Measurements from ENCODE around the gene CDHR1.
A peak's percentile ranks its signal among the peaks of the same experiment; 100 is the strongest.

The CDHR1 gene

GRCh38 chr10:84190621-84191020 lies 3.7 kb upstream of the CDHR1 start:
- Histone ChIP-seq H3K9me3 (ENCODE audit: control insufficient read depth, low read length) (no peaks in the 10 kb centered on the region), H3K4me3 (ENCODE audit: low read length) (no peak overlapping the region), H3K36me3 (ENCODE audit: control insufficient read depth, insufficient read depth, low read length, severe bottlenecking) (no peaks in the 10 kb centered on the region), H3K27me3 (replicated peaks; ENCODE audit: control insufficient read depth, insufficient read depth, low read length) (peaks cover 69% of the 10 kb centered on the region), H3K4me1 (ENCODE audit: control insufficient read depth, insufficient read depth, low read length) (no peaks in the 10 kb centered on the region), H3K9ac (ENCODE audit: low read length) (no peak overlapping the region)
- no peak for DNase-seq (ENCODE audit: low read depth)

GRCh38 chr10:84191106-84191505 lies 3.2 kb upstream of the CDHR1 start:
- Histone ChIP-seq H3K36me3 (ENCODE audit: control insufficient read depth, insufficient read depth, low read length, severe bottlenecking) (no peaks in the 10 kb centered on the region), H3K4me3 (ENCODE audit: low read length) (no peak overlapping the region), H3K9me3 (ENCODE audit: control insufficient read depth, low read length) (no peaks in the 10 kb centered on the region), H3K9ac (ENCODE audit: low read length) (no peak overlapping the region), H3K27me3 (replicated peaks; ENCODE audit: control insufficient read depth, insufficient read depth, low read length) (peaks cover 71% of the 10 kb centered on the region), H3K4me1 (ENCODE audit: control insufficient read depth, insufficient read depth, low read length) (no peaks in the 10 kb centered on the region)
- no peak for DNase-seq (ENCODE audit: low read depth)

- H3K4me3 ChIP-seq (ENCODE audit: low read length) = no peak overlapping the region
- no peaks in the 10 kb centered on the region for H3K4me1 ChIP-seq (ENCODE audit: control insufficient read depth, insufficient read depth, low read length)
- H3K36me3 ChIP-seq (ENCODE audit: control insufficient read depth, insufficient read depth, low read length, severe bottlenecking) = no peaks in the 10 kb centered on the region
- H3K9ac ChIP-seq (ENCODE audit: low read length) = no peak overlapping the region
- no peaks in the 10 kb centered on the region for H3K9me3 ChIP-seq (ENCODE audit: control insufficient read depth, low read length)
- DNase-seq (ENCODE audit: low read depth) = no peak
- peaks cover 80% of the 10 kb centered on the region for H3K27me3 ChIP-seq (replicated peaks; ENCODE audit: control insufficient read depth, insufficient read depth, low read length)
These were observed 1.0 kb upstream of the CDHR1 start for GRCh38 chr10:84193327-84193726.

GRCh38 chr10:84193846-84194423 lies 402 bp upstream of the CDHR1 start:
- DNase-seq (ENCODE audit: low read depth) = no peak
- Histone ChIP-seq H3K9me3 (ENCODE audit: control insufficient read depth, low read length) (no peaks in the 10 kb centered on the region), H3K36me3 (ENCODE audit: control insufficient read depth, insufficient read depth, low read length, severe bottlenecking) (no peaks in the 10 kb centered on the region), H3K4me3 (ENCODE audit: low read length) (peak overlapping the region; percentile 68), H3K4me1 (ENCODE audit: control insufficient read depth, insufficient read depth, low read length) (no peaks in the 10 kb centered on the region), H3K27me3 (replicated peaks; ENCODE audit: control insufficient read depth, insufficient read depth, low read length) (peaks cover 75% of the 10 kb centered on the region), H3K9ac (ENCODE audit: low read length) (no peak overlapping the region)

- H3K27me3 ChIP-seq (replicated peaks; ENCODE audit: control insufficient read depth, insufficient read depth, low read length) = peaks cover 72% of the 10 kb centered on the region
These were observed 900 bp downstream of the CDHR1 start for GRCh38 chr10:84195044-84195830.

GRCh38 chr10:84196083-84196482 lies 1.7 kb downstream of the CDHR1 start:
- peaks cover 72% of the 10 kb centered on the region for H3K27me3 ChIP-seq (replicated peaks; ENCODE audit: control insufficient read depth, insufficient read depth, low read length)
- no peak for DNase-seq (ENCODE audit: low read depth)
- no peaks in the 10 kb centered on the region for H3K36me3 ChIP-seq (ENCODE audit: control insufficient read depth, insufficient read depth, low read length, severe bottlenecking)

More at GRCh38 chr10:84195044-84195830, 900 bp downstream of the CDHR1 start:
- H3K36me3 ChIP-seq (ENCODE audit: control insufficient read depth, insufficient read depth, low read length, severe bottlenecking) = no peaks in the 10 kb centered on the region
- H3K9ac ChIP-seq (ENCODE audit: low read length) = no peak overlapping the region
- DNase-seq (ENCODE audit: low read depth) = no peak
- no peaks in the 10 kb centered on the region for H3K4me1 ChIP-seq (ENCODE audit: control insufficient read depth, insufficient read depth, low read length)
- no peaks in the 10 kb centered on the region for H3K9me3 ChIP-seq (ENCODE audit: control insufficient read depth, low read length)
- H3K4me3 ChIP-seq (ENCODE audit: low read length) = peak overlapping the region; percentile 68

GRCh38 chr10:84196941-84197340 lies 2.6 kb downstream of the CDHR1 start:
- H3K4me3 ChIP-seq (ENCODE audit: low read length) = no peak overlapping the region

More at GRCh38 chr10:84196083-84196482, 1.7 kb downstream of the CDHR1 start:
- H3K4me1 ChIP-seq (ENCODE audit: control insufficient read depth, insufficient read depth, low read length) = no peaks in the 10 kb centered on the region
- H3K4me3 ChIP-seq (ENCODE audit: low read length) = no peak overlapping the region
- no peak overlapping the region for H3K9ac ChIP-seq (ENCODE audit: low read length)
- no peaks in the 10 kb centered on the region for H3K9me3 ChIP-seq (ENCODE audit: control insufficient read depth, low read length)

GRCh38 chr10:84197643-84198042 lies 3.3 kb downstream of the CDHR1 start:
- H3K27me3 ChIP-seq (replicated peaks; ENCODE audit: control insufficient read depth, insufficient read depth, low read length) = peaks cover 72% of the 10 kb centered on the region

More at GRCh38 chr10:84196941-84197340, 2.6 kb downstream of the CDHR1 start:
- H3K9ac ChIP-seq (ENCODE audit: low read length) = no peak overlapping the region
- no peak for DNase-seq (ENCODE audit: low read depth)
- no peaks in the 10 kb centered on the region for H3K36me3 ChIP-seq (ENCODE audit: control insufficient read depth, insufficient read depth, low read length, severe bottlenecking)
- H3K27me3 ChIP-seq (replicated peaks; ENCODE audit: control insufficient read depth, insufficient read depth, low read length) = peaks cover 71% of the 10 kb centered on the region
- no peaks in the 10 kb centered on the region for H3K9me3 ChIP-seq (ENCODE audit: control insufficient read depth, low read length)
- H3K4me1 ChIP-seq (ENCODE audit: control insufficient read depth, insufficient read depth, low read length) = no peaks in the 10 kb centered on the region

GRCh38 chr10:84198206-84198915 lies 4.0 kb downstream of the CDHR1 start:
- Histone ChIP-seq H3K4me1 (ENCODE audit: control insufficient read depth, insufficient read depth, low read length) (no peaks in the 10 kb centered on the region), H3K4me3 (ENCODE audit: low read length) (no peak overlapping the region), H3K27me3 (replicated peaks; ENCODE audit: control insufficient read depth, insufficient read depth, low read length) (peaks cover 69% of the 10 kb centered on the region), H3K36me3 (ENCODE audit: control insufficient read depth, insufficient read depth, low read length, severe bottlenecking) (no peaks in the 10 kb centered on the region), H3K9ac (ENCODE audit: low read length) (no peak overlapping the region), H3K9me3 (ENCODE audit: control insufficient read depth, low read length) (no peaks in the 10 kb centered on the region)
- no peak for DNase-seq (ENCODE audit: low read depth)

More at GRCh38 chr10:84197643-84198042, 3.3 kb downstream of the CDHR1 start:
- H3K4me1 ChIP-seq (ENCODE audit: control insufficient read depth, insufficient read depth, low read length) = no peaks in the 10 kb centered on the region
- no peaks in the 10 kb centered on the region for H3K36me3 ChIP-seq (ENCODE audit: control insufficient read depth, insufficient read depth, low read length, severe bottlenecking)
- no peak overlapping the region for H3K4me3 ChIP-seq (ENCODE audit: low read length)
- no peaks in the 10 kb centered on the region for H3K9me3 ChIP-seq (ENCODE audit: control insufficient read depth, low read length)
- no peak for DNase-seq (ENCODE audit: low read depth)
- H3K9ac ChIP-seq (ENCODE audit: low read length) = no peak overlapping the region

GRCh38 chr10:84200537-84201243 lies 6.4 kb downstream of the CDHR1 start:
- Histone ChIP-seq H3K4me3 (ENCODE audit: low read length) (no peak overlapping the region), H3K27me3 (replicated peaks; ENCODE audit: control insufficient read depth, insufficient read depth, low read length) (peaks cover 49% of the 10 kb centered on the region), H3K9me3 (ENCODE audit: control insufficient read depth, low read length) (no peaks in the 10 kb centered on the region), H3K9ac (ENCODE audit: low read length) (no peak overlapping the region), H3K4me1 (ENCODE audit: control insufficient read depth, insufficient read depth, low read length) (no peaks in the 10 kb centered on the region), H3K36me3 (ENCODE audit: control insufficient read depth, insufficient read depth, low read length, severe bottlenecking) (no peaks in the 10 kb centered on the region)
- DNase-seq (ENCODE audit: low read depth) = no peak

GRCh38 chr10:84201244-84201606 lies 6.9 kb downstream of the CDHR1 start:
- Histone ChIP-seq H3K9me3 (ENCODE audit: control insufficient read depth, low read length) (no peaks in the 10 kb centered on the region), H3K4me1 (ENCODE audit: control insufficient read depth, insufficient read depth, low read length) (no peaks in the 10 kb centered on the region), H3K27me3 (replicated peaks; ENCODE audit: control insufficient read depth, insufficient read depth, low read length) (peaks cover 44% of the 10 kb centered on the region), H3K36me3 (ENCODE audit: control insufficient read depth, insufficient read depth, low read length, severe bottlenecking) (no peaks in the 10 kb centered on the region), H3K9ac (ENCODE audit: low read length) (no peak overlapping the region), H3K4me3 (ENCODE audit: low read length) (no peak overlapping the region)
- DNase-seq (ENCODE audit: low read depth) = no peak

Data from adipocyte (in vitro differentiated cells).